HG03175 (cell line): ENCODE results near the gene PGAP2.
A peak's percentile ranks its signal among the peaks of the same experiment; 100 is the strongest.
"Not testable (repeated sequence)": the region's sequence is repeated elsewhere in the genome, so short reads cannot be mapped to it uniquely, and the experiment has no call there.

Experiments used
- ATAC-seq: cut with Tn5 transposase; IDR thresholded peaks from one replicate; pipeline ENCODE4 v1.9.1; 2021; ENCODE audit warnings: mild to moderate bottlenecking, moderate library complexity; ENCODE audit not compliant: unreplicated experiment

The PGAP2 gene

GRCh38 chr11:3854977-3855807 is 46.8 kb downstream of the PGAP2 start, which contains the start of gene STIM1:
Gene STIM1 (plus strand): TSS chr11:3855664. CDS start chr11:3856271, 607 bp downstream.
- ATAC-seq = peak; percentile 59

GRCh38 chr11:3855808-3856491 is 47.6 kb downstream of the PGAP2 start:
- ATAC-seq = peak; percentile 26

DNA sequence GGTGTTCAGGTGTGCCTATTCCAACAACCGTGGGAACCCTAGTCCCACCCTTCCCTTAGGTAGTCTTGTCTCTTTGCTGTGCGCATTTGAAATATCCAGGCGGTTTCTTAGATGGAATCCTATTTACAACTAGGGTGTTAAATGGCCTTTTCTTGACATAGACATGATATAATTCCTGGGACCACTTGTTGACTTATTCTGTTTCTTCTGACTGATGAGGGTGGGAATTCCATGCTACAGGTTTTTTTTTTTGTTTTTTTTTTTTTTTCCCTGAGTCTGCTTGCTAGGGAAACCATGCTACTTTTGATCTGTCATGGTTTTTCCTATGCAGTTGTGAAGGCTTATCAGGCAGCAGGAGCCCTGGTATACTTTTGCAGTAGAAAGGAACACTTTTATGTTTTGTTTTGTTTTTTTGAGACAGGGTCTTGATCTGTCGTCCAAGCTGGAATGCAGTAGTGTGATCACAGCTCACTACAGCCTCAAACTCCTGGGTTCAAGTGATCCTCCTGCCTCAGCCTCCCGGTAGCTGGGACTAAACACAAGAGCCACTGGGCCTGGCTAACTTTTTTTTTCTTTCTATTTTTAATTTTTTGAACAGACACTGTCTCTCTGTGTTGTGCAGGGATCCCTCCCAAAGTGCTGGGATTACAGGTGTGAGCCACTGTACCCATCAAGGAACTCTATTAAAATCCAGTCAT is 48.6 kb downstream of the PGAP2 start:
- no peak for ATAC-seq

DNA sequence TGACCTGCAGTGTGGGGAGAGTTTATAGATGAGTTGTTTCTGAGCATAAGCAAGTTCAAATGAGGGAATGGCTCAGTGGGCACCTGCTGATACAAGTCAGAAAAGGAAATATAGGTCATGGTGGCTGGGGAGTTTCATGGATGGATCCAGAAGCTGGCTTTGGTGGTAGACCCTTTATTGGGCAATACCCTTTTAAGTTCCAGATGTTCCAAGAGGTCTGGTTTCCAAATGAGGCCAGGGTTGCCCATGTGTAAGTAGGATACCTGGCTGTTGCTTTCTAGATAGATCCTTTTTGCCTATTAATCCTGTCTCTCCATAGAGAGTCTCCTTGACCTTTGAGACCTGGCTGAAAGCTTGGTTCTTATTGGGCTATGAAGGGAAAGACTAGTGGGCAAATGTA is 49.3 kb downstream of the PGAP2 start:
- no peak for ATAC-seq

DNA sequence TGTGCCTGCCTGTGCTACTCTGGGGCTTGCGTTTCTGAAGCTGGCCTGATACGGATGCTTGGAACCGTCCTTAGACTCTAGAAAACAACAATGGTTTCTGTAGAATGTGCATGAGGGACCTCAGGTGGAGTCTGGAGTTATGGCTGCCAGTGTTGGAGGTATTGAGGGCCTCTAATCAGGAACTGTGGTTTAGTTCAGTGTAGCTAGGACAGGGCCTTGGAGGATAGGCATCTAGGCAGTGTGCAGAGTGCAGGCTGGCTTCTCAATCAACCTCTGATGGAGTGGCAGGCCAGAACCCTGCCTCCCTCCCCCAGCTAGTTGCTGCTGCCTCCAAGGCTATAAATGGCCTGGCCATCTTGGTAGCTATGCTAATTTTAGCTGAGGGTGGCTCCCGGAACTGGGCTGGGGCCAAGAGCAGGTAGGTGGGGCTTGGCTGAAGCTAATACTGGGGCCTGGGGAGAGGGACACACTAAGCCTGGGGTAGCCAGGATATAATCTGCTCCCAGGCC is 51.1 kb downstream of the PGAP2 start:
- ATAC-seq = peak; percentile 32

- no peak for ATAC-seq
Observed at GRCh38 chr11:3860375-3860774, 52.0 kb downstream of the PGAP2 start.

DNA sequence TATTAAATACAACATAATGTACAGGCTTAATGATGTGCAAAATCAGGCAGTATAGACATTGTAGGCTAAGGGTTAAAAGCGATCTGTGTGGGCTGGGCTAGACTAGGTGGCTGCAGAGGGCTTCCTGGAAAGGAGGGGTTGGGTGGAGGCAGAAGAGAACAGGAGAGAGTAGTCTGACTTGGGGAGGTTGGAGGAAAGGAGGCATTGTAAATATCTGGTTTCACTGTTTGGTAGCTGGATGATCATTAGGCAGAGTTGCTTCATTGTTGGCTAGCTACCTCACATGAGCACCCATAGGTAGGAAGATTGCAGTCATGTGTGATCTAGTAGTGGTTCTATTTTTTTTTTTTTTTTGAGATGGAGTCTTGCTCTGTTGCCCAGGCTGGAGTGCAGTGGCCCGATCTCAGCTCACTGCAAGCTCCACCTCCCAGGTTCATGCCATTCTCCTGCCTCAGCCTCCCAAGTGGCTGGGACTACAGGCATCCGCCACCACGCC is 52.6 kb downstream of the PGAP2 start:
- not testable (repeated sequence) for ATAC-seq

DNA sequence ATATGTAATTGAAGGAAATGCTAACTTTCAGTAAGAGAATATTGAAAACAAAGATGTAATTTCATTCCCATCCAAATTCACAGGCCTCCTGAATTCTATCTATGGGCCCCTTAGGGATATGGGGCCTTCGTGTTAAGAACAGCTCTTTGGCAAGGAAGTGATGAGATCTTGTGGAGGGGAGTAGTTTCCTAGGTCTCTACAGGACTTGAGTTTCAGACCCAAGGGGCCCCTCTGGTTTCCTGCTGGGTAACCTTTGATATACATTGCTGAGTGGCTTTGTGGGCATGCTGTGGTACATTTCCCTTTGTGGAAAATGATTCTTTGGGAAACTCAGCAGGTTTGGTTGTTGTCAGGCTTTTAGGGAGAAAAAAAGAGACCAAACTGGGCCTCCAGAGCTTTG is 53.3 kb downstream of the PGAP2 start:
- ATAC-seq = no peak

DNA sequence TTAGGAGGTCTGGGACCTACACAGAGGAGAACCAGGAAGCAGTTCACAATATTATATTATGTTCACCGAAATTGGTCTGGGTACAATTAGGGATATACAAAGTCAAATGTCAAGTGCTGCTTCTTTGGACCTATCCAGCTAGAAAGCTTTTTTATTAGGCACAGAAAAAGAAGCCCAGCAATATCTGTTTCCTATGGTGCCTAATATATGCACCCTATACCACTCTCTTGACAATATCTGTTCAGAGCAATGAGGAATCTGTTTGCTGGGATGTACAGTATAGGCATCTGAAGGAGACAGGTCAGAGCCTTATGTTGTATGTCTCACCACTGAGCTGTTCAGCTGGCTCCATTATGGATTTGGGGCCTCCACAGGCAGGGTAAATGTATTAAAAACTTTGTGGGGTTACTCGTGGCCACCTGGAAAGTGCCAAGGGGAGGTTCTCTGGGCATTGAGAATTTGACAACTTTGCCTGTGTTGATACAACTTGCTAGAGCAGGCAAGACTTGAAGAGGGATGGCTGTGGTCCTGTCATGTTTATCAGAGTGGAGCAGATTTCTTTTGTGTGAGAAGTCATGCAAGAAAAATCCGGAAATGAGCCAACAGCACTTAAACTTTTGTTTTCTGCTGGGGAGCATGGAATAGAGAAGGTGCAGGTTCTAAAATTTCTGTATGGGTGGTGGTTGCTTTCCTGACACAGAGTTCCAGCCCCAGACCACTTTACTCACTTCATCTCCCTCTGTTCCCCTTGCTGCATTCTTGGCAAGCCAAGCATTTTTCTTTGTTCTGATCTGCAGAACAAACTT is 57.2 kb downstream of the PGAP2 start:
- no peak for ATAC-seq

GRCh38 chr11:3866206-3866605 is 57.8 kb downstream of the PGAP2 start:
- ATAC-seq = peak; percentile 56

DNA sequence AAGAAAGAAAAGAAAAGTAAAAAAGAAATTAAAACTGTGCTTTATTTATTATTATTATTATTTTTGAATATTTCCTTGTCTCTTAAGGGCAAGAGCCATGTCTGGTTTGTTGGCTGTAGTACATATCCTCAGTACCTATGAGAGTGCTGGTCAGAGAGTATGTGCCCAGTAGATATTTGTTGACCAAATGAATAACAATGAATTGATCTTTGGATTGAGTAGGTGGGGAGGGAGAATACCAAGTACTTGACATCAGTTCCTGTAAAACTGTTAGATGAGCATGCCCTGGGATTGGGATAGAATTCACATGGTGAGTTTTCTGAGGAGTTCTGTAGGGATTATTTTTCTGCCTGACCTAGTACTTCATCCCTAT is 58.5 kb downstream of the PGAP2 start:
- ATAC-seq = no peak

- ATAC-seq = peak; percentile 70
Observed at GRCh38 chr11:3867209-3868091, 59.1 kb downstream of the PGAP2 start.

GRCh38 chr11:3873712-3874349 is 65.5 kb downstream of the PGAP2 start:
- no peak for ATAC-seq
